Measurements from ENCODE around the gene NUMBL.

DNA sequence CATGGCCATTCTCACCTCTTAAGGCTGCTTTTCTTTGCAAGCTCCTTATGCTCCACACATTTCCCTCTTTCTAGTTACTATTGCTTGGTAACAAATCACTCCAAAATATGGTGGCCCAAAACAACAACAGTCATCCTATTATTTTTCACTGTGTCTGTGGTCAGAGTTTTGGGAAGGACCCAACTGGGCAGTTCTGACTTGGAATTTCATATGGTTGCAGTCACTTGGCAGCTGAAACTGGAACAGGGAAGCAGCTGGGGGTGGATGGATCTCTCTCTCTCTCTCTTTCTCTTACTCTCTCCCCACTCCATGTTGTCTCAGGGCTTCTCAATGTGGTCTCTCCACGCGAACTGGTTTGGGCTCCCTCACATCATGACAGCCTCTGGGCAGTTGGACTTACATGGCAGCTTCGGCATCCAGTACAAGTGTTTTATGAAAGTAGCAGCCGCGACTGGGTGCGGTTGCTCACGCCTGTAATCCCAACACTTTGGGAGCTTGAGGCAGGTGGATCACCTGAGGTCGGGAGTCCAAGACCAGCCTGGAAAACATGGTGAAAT, 39.6 kb downstream of the NUMBL start:
- TF ChIP-seq ZNF224 (CRISPR knock-in tag; IDR thresholded peaks at IDR 0.05): no peak
- TF ChIP-seq TCF7 (IDR thresholded peaks at IDR 0.05; ENCODE audit: borderline replicate concordance): no peak
- TF ChIP-seq RBFOX2 (IDR thresholded peaks at IDR 0.05; ENCODE audit: low read depth, low read length): no peak
- no peak for TF ChIP-seq ILK (tag; IDR thresholded peaks at IDR 0.05; ENCODE audit: borderline replicate concordance, low read depth)
- TF ChIP-seq, protein P1, sequence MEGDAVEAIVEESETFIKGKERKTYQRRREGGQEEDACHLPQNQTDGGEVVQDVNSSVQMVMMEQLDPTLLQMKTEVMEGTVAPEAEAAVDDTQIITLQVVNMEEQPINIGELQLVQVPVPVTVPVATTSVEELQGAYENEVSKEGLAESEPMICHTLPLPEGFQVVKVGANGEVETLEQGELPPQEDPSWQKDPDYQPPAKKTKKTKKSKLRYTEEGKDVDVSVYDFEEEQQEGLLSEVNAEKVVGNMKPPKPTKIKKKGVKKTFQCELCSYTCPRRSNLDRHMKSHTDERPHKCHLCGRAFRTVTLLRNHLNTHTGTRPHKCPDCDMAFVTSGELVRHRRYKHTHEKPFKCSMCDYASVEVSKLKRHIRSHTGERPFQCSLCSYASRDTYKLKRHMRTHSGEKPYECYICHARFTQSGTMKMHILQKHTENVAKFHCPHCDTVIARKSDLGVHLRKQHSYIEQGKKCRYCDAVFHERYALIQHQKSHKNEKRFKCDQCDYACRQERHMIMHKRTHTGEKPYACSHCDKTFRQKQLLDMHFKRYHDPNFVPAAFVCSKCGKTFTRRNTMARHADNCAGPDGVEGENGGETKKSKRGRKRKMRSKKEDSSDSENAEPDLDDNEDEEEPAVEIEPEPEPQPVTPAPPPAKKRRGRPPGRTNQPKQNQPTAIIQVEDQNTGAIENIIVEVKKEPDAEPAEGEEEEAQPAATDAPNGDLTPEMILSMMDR (IDR thresholded peaks at IDR 0.05 in 2 of 3, conservative IDR thresholded peaks at IDR 0.05 in 1 of 3; ENCODE audit: insufficient read depth in 2 of 3, low read depth in 1 of 3, low read length in 3 of 3): no peak

Data from K562 (cell line).